OCI-LY3 (cell line): ENCODE results near the gene SNCB.

Source experiments
- CTCF ChIP-seq: fragments of 200-600, 300-600 bp; sonication (generic); IDR thresholded peaks from 2 replicates; pipeline ENCODE4 v1.5.1; 2014; ENCODE audit warnings: antibody characterized with exemption, low read length, low read depth
- EZH2phosphoT487 ChIP-seq: fragments of 200-600 bp; shearing (Covaris generic); IDR thresholded peaks from 2 replicates; pipeline ENCODE4 v1.6.1; 2018; ENCODE audit warnings: antibody characterized with exemption, mixed run types, low read depth

- TF ChIP-seq CTCF, result no peak
- no peak for TF ChIP-seq EZH2phosphoT487
These were observed 418 bp upstream of the SNCB start for GRCh38 chr5:176630681-176631222.
